HCT116 (cell line): Measurements from ENCODE around the gene SMARCA2. TPM values are rescaled to one million over a fixed set of nuclear protein-coding genes. Genes with fewer than 3 reads are reported as not detected.

Experiments
- ATAC-seq: fragments of 200-7000 bp; cut with Tn5 transposase; 2 replicates; pipeline ENCODE4 v1.9.1; 2020; ENCODE audit warnings: mild to moderate bottlenecking, moderate library complexity
- BruUV-seq: library from RNA; stranded (reverse); fragments of 400-500 nt; replicated peaks from 2 replicates; lab custom pipeline; 2021; lab: Mats Ljungman, UMichigan
- CTCF ChIA-PET: fragments of 300-600 bp; sonication (Branson Sonifier 250); formaldehyde crosslinking; loops from one replicate; lab custom pipeline; 2021; ENCODE audit warnings: antibody characterized with exemption; lab: Charles Lee
- POLR2A ChIA-PET: fragments of 300-600, 350-600 bp; sonication (Branson Sonifier 250); formaldehyde crosslinking; loops from one replicate; lab custom pipeline; 2021; ENCODE audit warnings: antibody characterized with exemption; lab: Charles Lee
- RAD21 ChIA-PET, 2 experiments: fragments of 300-600 bp; sonication (Branson Sonifier 250); formaldehyde crosslinking; loops; one replicate each; lab custom pipeline; 2023; ENCODE audit warnings: low total read pairs in 2 of 2; ENCODE audit not compliant: uncharacterized antibody in 2 of 2, unreplicated experiment in 2 of 2, low non-redundant PET in 1 of 2; lab: Charles Lee
- DNase-seq: peaks from one replicate; pipeline ENCODE4 v3.0.0-alpha.2; 2010; ENCODE audit warnings: low read depth, low spot score
- H2AFZ ChIP-seq: fragments of 200-600 bp; shearing (Covaris generic), sonication (generic); 2 replicates; pipeline ENCODE4 v1.6.1; 2017; ENCODE audit warnings: low read depth, mixed run types, mixed read lengths, antibody characterized with exemption, low read length; ENCODE audit not compliant: poor library complexity, severe bottlenecking
- H3K27ac ChIP-seq: 2 replicates; pipeline ENCODE4 v1.5.1; 2012; ENCODE audit warnings: low read depth, low read length
- H3K27me3 ChIP-seq: fragments of 200-600 bp; sonication (generic); 2 replicates; pipeline ENCODE4 v1.6.1; 2016; ENCODE audit warnings: mixed run types, low read length, mixed read lengths; ENCODE audit not compliant: insufficient read depth
- H3K36me3 ChIP-seq, 2 experiments: fragments of 200-500 bp in 1 of 2; fragments of 200-600 bp in 1 of 2; sonication (Bioruptor generic) in 1 of 2; sonication (generic) in 1 of 2; 2 replicates each; pipeline versions ENCODE4 v1.5.1 to v1.6.1; 2014 to 2016; ENCODE audit warnings: low read length in 2 of 2, inconsistent platforms in 1 of 2, mixed read lengths in 1 of 2, mixed run types in 1 of 2; ENCODE audit not compliant: insufficient read depth in 2 of 2, control insufficient read depth in 1 of 2
- H3K4me1 ChIP-seq, 2 experiments: fragments of 200-600 bp in 1 of 2; sonication (generic) in 1 of 2; 2 replicates each; pipeline versions ENCODE4 v1.5.1 to v1.6.1; 2012 to 2017; ENCODE audit warnings: low read length in 2 of 2, inconsistent platforms in 1 of 2, mild to moderate bottlenecking in 1 of 2, mixed read lengths in 1 of 2, mixed run types in 1 of 2, moderate library complexity in 1 of 2; ENCODE audit not compliant: insufficient read depth in 2 of 2, control insufficient read depth in 1 of 2
- H3K4me2 ChIP-seq: fragments of 200-600 bp; sonication (generic); 2 replicates; pipeline ENCODE4 v1.6.1; 2017; ENCODE audit warnings: mixed run types, low read length, mixed read lengths
- H3K4me3 ChIP-seq, 2 experiments: fragments of 200-600 bp in 1 of 2; sonication (generic) in 1 of 2; replicated peaks in 1 of 2; 2 replicates each; pipeline ENCODE4 v1.5.1; 2011 to 2016; ENCODE audit warnings: low read length in 2 of 2, control low read depth in 1 of 2, low read depth in 1 of 2, mild to moderate bottlenecking in 1 of 2, mixed read lengths in 1 of 2, mixed run types in 1 of 2
- H3K79me2 ChIP-seq: fragments of 200-600 bp; sonication (generic); 2 replicates; pipeline ENCODE4 v1.6.1; 2017; ENCODE audit warnings: mild to moderate bottlenecking, mixed run types, low read length, moderate library complexity, mixed read lengths; ENCODE audit not compliant: insufficient read depth
- H3K9ac ChIP-seq: fragments of 200-600 bp; sonication (generic); 2 replicates; pipeline ENCODE4 v1.6.1; 2016; ENCODE audit warnings: low read length, mixed read lengths
- H3K9me2 ChIP-seq: fragments of 200-600 bp; sonication (generic), shearing (Covaris generic); 2 replicates; pipeline ENCODE4 v1.6.1; 2017; ENCODE audit warnings: mixed run types, mild to moderate bottlenecking, moderate library complexity; ENCODE audit not compliant: insufficient read depth
- H3K9me3 ChIP-seq, 2 experiments: fragments of 200-500 bp in 1 of 2; fragments of 200-600 bp in 1 of 2; sonication (Bioruptor generic) in 1 of 2; sonication (generic) in 1 of 2; 2 replicates each; pipeline ENCODE4 v1.6.1; 2014 to 2017; ENCODE audit warnings: low read length in 2 of 2, mixed read lengths in 2 of 2, inconsistent platforms in 1 of 2, low read depth in 1 of 2, mild to moderate bottlenecking in 1 of 2, mixed run types in 1 of 2, moderate library complexity in 1 of 2; ENCODE audit not compliant: control insufficient read depth in 1 of 2, insufficient read depth in 1 of 2
- H4K20me1 ChIP-seq: fragments of 200-600 bp; sonication (generic), shearing (Covaris generic); 2 replicates; pipeline ENCODE4 v1.6.1; 2017; ENCODE audit warnings: mixed run types, mild to moderate bottlenecking, moderate library complexity; ENCODE audit not compliant: insufficient read depth
- ELF1 ChIP-seq: IDR thresholded peaks from 2 replicates; pipeline ENCODE4 v1.6.1; 2012; ENCODE audit warnings: low read depth, borderline replicate concordance
- FOSL1 ChIP-seq: IDR thresholded peaks from 2 replicates; pipeline ENCODE4 v1.6.1; 2012; ENCODE audit warnings: low read depth
- POLR2AphosphoS5 ChIP-seq: IDR thresholded peaks from 2 replicates; pipeline ENCODE4 v1.6.1; 2011; ENCODE audit warnings: mild to moderate bottlenecking, low read depth, low read length, moderate library complexity
- SIN3A ChIP-seq: IDR thresholded peaks from 2 replicates; pipeline ENCODE4 v1.6.1; 2012; ENCODE audit warnings: low read depth
- intact Hi-C: fragments of 100-400 bp; cut with micrococcal nuclease; formaldehyde crosslinking; loops from 2 replicates; pipeline ENCODE4 v1.10.0; 2022
- total RNA-seq: library from RNA; stranded (reverse); gene quantifications from one replicate; pipeline ENCODE4 v1.2.1, GENCODE V29; 2021; ENCODE audit not compliant: unreplicated experiment
- TF ChIP-seq, protein P1 (sequence below), 3 experiments: fragments of 200-600 bp in 1 of 3; sonication (generic) in 1 of 3; IDR thresholded peaks in 2 of 3; conservative IDR thresholded peaks in 1 of 3; 2 replicates each; pipeline ENCODE4 v1.5.1; 2012 to 2017; ENCODE audit warnings: low read depth in 2 of 3, low read length in 2 of 3, antibody characterized with exemption in 1 of 3, borderline replicate concordance in 1 of 3, control low read depth in 1 of 3, mild to moderate bottlenecking in 1 of 3, mixed read lengths in 1 of 3, mixed run types in 1 of 3, moderate library complexity in 1 of 3; ENCODE audit not compliant: insufficient read depth in 1 of 3

Gene SMARCA2
- total RNA-seq, 1 experiment from 2014 or later: 14.7 TPM

- Histone ChIP-seq H3K4me3 (no peak overlapping the region), H3K27me3 (no peaks in the 10 kb centered on the region), H3K9me2 (no peaks in the 10 kb centered on the region), H3K9ac (no peak overlapping the region), H3K79me2 (no peaks in the 10 kb centered on the region), H3K36me3 (no peaks in the 10 kb centered on the region), H3K27ac (no peak overlapping the region), H3K4me1 (peaks cover 0 to 7% of the 10 kb centered on the region in 2 experiments; a peak in 1 of 4 replicates), H3K4me2 (no peak overlapping the region), H3K9me3 (no peaks in the 10 kb centered on the region), H2AFZ (no peak overlapping the region), H4K20me1 (no peaks in the 10 kb centered on the region)
- TF ChIP-seq POLR2AphosphoS5: no peak
- POLR2A ChIA-PET: no interaction called here
- no peak for ATAC-seq
- CTCF ChIA-PET: no interaction called here
- RAD21 ChIA-PET: no interaction called here
- no TSS peak for BruUV-seq
- DNase-seq: no peak
- intact Hi-C loops: no loop called here
Observed at GRCh38 chr9:2236850-2237249, 221.7 kb downstream of the SMARCA2 start.

- H3K4me3 ChIP-seq: peak overlapping the region; percentile 20 to 54; a peak in 3 of 4 replicates
- no peak overlapping the region for H3K27ac ChIP-seq
- ChIA-PET RAD21 (no interaction called here), POLR2A (no interaction called here), CTCF (no interaction called here)
- peak overlapping the region; percentile 88 for H2AFZ ChIP-seq
- intact Hi-C loops: loop anchor here (5.0 to 10.0 kb wide), 2 partner anchors 227 to 601 kb away; partner anchors contain the start of genes PUM3 and SMARCA2
- H3K4me2 ChIP-seq: peak overlapping the region; percentile 93
- no peak for DNase-seq
- no peaks in the 10 kb centered on the region for H4K20me1 ChIP-seq
- no TSS peak for BruUV-seq
- H3K9me2 ChIP-seq: no peaks in the 10 kb centered on the region
- H3K27me3 ChIP-seq: no peaks in the 10 kb centered on the region
- H3K36me3 ChIP-seq: no peaks in the 10 kb centered on the region
- no peak overlapping the region for H3K9ac ChIP-seq
- no peaks in the 10 kb centered on the region for H3K79me2 ChIP-seq
- TF ChIP-seq FOSL1 (no peak), ELF1 (no peak), SIN3A (no peak)
- TF ChIP-seq, protein P1, sequence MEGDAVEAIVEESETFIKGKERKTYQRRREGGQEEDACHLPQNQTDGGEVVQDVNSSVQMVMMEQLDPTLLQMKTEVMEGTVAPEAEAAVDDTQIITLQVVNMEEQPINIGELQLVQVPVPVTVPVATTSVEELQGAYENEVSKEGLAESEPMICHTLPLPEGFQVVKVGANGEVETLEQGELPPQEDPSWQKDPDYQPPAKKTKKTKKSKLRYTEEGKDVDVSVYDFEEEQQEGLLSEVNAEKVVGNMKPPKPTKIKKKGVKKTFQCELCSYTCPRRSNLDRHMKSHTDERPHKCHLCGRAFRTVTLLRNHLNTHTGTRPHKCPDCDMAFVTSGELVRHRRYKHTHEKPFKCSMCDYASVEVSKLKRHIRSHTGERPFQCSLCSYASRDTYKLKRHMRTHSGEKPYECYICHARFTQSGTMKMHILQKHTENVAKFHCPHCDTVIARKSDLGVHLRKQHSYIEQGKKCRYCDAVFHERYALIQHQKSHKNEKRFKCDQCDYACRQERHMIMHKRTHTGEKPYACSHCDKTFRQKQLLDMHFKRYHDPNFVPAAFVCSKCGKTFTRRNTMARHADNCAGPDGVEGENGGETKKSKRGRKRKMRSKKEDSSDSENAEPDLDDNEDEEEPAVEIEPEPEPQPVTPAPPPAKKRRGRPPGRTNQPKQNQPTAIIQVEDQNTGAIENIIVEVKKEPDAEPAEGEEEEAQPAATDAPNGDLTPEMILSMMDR (IDR thresholded peaks at IDR 0.05 in 2 of 3, conservative IDR thresholded peaks at IDR 0.05 in 1 of 3; ENCODE audit: borderline replicate concordance in 1 of 3, insufficient read depth in 1 of 3, low read depth in 2 of 3, low read length in 2 of 3): peak in 1 of 3 experiments; percentile 35; a peak in 1 of 6 replicates
- TF ChIP-seq, all 23 proteins: peak for 1
- peak; percentile 45 for ATAC-seq
- H3K4me1 ChIP-seq: peaks cover 0 to 20% of the 10 kb centered on the region in 2 experiments; a peak in 2 of 4 replicates
- H3K9me3 ChIP-seq: no peaks in the 10 kb centered on the region
Observed at GRCh38 chr9:2241461-2241835, 226.3 kb downstream of the SMARCA2 start.
